Activated T-cell treated with anti-CD3 and anti-CD28 coated beads for 24 hours (primary cell): ENCODE data around the gene TMEM98.
"Not testable (repeated sequence)": the region's sequence is repeated elsewhere in the genome, so short reads cannot be mapped to it uniquely, and the experiment has no call there.

Source experiments
- DNase-seq: peaks from one replicate; pipeline ENCODE4 v3.0.0-alpha.2; 2020; ENCODE audit warnings: low read depth

TMEM98 gene

DNA sequence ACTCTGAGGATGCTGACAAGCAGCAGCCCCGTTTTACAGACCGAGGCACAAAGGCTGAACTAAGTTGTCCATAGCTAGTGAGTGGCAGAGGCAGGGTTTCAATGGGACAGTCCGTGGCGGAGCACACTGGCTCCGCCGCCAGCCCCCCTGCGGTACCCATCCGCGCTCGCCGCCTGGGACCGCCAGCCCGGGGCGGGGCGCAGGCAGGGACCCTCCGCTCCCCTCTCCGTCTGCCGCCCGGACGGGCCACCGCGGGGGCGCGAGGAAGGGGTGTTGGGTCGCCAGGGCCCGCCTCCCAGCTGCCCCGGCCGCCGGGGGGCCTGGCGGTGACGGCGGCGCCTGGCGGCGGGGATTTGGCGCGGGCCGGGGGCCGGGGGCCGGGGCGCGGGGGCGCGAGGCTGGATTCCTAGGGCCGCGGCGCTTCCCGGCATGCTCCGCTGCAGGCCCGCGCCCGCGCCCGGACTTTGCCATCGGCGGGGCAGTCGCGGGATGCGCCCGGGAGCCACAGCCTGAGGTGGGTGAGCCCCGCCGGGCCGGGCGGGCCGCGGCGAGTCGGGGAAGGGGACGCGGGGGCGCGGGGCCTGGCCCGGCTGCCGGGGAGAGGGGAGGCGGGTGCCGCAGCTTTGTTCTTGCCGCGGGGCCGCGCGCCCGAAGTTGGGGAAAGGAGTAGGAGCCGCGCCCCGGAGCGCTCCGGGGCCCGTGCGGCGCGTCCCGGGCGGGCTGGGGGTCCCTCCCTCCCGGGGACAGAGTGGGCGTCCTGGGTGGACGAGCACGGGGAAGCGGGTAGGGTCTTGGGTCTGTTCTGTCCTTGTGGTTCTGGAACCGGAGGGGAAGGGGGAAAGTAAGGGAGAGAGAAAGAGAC lies at the start of gene TMEM98:
Gene TMEM98, plus strand, starts transcription at position 430 of the 862 bp plus-strand sequence. CDS start 3,376 bp downstream, outside the sequence.
- DNase-seq, result no peak

DNA sequence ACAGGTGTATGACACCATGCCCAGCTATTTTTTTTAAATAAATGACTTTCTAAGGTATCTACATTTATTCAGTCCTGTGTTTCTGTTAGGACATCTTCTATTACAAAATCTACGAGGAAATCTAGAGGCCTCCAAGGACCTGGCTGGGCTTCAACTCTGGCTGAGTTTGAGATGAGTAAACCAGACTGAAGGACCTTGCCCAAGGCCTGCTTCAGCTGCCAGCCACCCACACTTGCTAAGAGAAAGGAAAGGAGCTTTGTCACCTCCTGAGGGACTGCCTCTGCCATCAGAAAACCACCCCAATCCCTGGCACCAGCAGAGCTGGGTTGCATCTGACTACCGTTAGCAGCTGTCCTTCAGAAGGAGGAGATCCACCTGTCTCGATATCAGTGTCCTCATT lies 49.7 kb upstream of the TMEM98 start:
- no peak for DNase-seq

- DNase-seq, result no peak
These were observed 48.8 kb upstream of the TMEM98 start for GRCh38 chr17:32879134-32879533.

- no peak for DNase-seq
These were observed 47.1 kb upstream of the TMEM98 start for GRCh38 chr17:32880671-32881453.

- DNase-seq, result no peak
These were observed 45.9 kb upstream of the TMEM98 start for GRCh38 chr17:32882029-32882428.

DNA sequence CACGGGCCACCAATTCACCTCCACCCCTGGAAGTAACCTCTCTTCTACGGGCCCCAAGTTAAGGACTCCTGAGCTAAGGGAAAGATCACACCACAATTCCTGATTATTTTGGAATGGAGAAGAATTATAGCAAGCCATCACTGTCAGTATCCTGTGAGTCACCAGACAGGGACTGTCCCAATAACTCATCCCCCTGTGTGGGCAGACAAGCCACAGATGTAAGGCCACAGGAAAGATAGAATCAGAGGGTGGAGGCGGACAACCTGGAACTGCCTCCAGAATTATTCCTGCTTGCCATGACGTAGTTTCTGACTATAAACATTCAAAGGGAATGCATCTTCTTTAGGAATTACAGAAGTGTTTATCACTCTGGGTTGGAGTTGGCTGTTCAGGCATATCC lies 45.2 kb upstream of the TMEM98 start:
- peak; percentile 20 for DNase-seq

GRCh38 chr17:32886951-32887350 lies 41.0 kb upstream of the TMEM98 start:
- not testable (repeated sequence) for DNase-seq

DNA sequence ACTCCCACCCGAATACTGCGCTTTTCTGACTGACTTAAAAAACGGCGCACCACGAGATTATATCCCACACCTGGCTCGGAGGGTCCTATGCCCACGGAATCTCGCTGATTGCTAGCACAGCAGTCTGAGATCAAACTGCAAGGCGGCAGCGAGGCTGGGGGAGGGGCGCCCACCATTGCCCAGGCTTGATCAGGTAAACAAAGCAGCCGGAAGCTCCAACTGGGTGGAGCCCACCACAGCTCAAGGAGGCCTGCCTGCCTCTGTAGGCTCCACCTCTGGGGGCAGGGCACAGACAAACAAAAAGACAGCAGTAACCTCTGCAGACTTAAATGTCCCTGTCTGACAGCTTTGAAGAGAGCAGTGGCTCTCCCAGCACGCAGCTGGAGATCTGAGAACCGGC lies 40.5 kb upstream of the TMEM98 start:
- not testable (repeated sequence) for DNase-seq

GRCh38 chr17:32894245-32894644 lies 33.7 kb upstream of the TMEM98 start:
- no peak for DNase-seq

- DNase-seq, result no peak
These were observed 31.2 kb upstream of the TMEM98 start for GRCh38 chr17:32896647-32897258.

DNA sequence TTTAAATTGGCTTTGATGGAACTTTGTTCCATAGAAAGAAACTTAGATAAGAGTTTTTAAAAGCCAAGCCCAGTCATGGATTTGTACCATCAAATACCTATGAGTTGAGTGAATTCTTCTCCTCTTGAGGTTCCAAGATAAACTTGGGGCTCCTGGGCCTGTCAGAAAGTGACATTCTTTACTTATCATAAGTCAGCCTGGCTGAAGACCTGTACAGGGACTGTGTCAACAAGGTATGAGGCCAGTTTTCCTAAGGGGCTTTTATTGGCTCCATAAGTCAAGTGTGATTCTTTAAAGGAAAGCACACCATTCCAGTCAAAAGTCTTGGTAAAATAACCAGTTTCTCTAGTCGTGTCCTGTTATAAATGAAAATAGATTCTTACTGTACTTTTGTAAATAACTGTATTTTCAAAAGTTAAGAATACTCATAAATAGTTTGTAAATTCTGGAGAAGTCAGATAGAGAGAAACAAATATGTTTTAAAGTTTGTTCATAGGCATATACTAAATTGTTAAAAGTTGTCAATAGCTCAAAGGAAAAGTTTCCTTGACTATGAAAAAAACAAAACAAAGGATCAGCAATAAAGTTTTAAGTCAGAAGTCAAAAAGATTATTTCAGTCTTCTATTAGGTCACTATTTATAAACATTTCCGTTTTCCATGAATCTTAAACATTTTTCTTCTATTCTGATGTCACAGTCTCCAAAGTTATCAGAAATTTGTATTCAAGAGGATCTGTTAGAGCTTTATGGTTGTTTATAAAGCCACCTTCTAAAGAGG lies 28.5 kb upstream of the TMEM98 start:
- no peak for DNase-seq

DNA sequence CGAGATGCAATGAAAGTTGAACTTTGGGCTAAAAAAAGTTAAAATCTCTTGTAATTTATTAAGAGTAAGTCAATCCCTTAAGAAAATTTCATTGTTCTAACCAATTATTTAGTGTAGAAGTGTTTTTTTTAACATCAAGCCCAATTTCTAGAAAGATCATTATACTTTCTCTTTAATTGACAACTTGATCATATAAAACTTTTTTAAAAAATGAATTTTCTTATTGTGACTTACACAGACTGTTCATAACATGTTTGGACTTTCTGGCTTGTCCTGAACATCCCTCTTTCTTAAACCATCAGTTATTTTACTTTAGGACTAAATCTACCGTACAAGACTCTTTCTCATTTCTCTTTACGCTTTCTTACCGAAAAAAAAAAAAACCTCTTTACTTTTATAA lies 26.2 kb upstream of the TMEM98 start:
- DNase-seq, result no peak

- no peak for DNase-seq
These were observed 23.9 kb upstream of the TMEM98 start for GRCh38 chr17:32903774-32904673.

DNA sequence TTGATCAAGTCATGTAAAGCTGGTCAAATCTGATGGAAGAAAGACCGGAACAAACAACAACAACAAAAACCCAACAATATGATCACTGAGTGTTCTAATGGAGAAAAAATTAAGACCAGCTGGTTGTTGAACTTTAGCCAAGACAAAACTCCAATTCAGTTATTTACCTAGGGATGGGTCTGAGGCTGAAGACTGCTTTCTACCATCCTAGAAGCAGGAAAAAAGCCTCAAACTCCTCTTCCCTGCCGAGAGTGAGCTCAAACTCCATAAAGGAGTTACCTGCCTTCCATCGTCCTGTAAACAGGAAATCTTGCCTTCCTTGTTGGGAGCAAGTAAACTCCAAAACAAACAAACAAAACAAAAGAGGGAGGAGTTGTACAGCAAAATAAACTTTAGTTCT lies 23.1 kb upstream of the TMEM98 start:
- no peak for DNase-seq

DNA sequence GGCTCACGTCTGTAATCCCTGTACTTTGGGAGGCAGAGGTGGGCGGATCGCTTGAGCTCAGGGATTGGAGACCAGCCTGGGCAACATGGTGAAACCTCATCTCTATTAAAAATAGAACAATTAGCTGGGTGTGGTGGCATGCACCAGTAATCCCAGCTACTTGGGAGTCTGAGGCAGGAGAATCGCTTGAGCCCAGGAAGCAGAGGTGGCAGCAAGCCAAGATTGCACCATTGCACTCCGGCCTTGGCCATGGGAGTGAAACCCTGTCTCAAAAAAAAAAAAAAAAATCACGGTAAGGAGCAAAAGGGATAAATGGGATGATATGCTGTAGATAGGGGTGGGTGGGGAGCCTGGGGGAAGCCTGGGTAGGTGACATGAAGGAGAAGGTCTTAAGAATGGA lies 20.4 kb upstream of the TMEM98 start:
- no peak for DNase-seq

- DNase-seq, result peak; percentile 35
These were observed 18.1 kb upstream of the TMEM98 start for GRCh38 chr17:32909787-32910369.

GRCh38 chr17:32910769-32911168 lies 17.2 kb upstream of the TMEM98 start:
- DNase-seq, result no peak

GRCh38 chr17:32912218-32912897 lies 15.6 kb upstream of the TMEM98 start:
- no peak for DNase-seq

GRCh38 chr17:32913593-32913992 lies 14.4 kb upstream of the TMEM98 start:
- no peak for DNase-seq

GRCh38 chr17:32914181-32914580 lies 13.8 kb upstream of the TMEM98 start:
- DNase-seq, result peak; percentile 10
